SU-DHL-6 (cell line): ENCODE measurements around the gene CWC25.
"Not testable (repeated sequence)": the region's sequence is repeated elsewhere in the genome, so short reads cannot be mapped to it uniquely, and the experiment has no call there.

ENCODE experiments used
- H2AFZ ChIP-seq: fragments of 200-600 bp; sonication (generic); 2 replicates; pipeline ENCODE4 v1.6.1; 2014; ENCODE audit warnings: low read depth, mild to moderate bottlenecking, moderate library complexity, mixed read lengths, antibody characterized with exemption, low read length; ENCODE audit not compliant: severe bottlenecking
- H3F3A ChIP-seq: fragments of 200-600 bp; shearing (Covaris generic); 2 replicates; pipeline ENCODE4 v1.6.0; 2016; ENCODE audit warnings: antibody characterized with exemption, mild to moderate bottlenecking; ENCODE audit not compliant: insufficient read depth
- H3K27ac ChIP-seq: fragments of 200-600 bp; sonication (generic); 2 replicates; pipeline ENCODE4 v1.5.1; 2016; ENCODE audit warnings: low read depth, mild to moderate bottlenecking, low read length, moderate library complexity, mixed read lengths
- H3K27me3 ChIP-seq: fragments of 200-600 bp; sonication (generic), shearing (Covaris generic); 2 replicates; pipeline ENCODE4 v1.6.0; 2014; ENCODE audit warnings: mild to moderate bottlenecking, low read length
- H3K36me3 ChIP-seq: fragments of 200-600 bp; sonication (generic); 2 replicates; pipeline ENCODE4 v1.6.1; 2014; ENCODE audit warnings: mild to moderate bottlenecking, low read length, mixed read lengths
- H3K4me2 ChIP-seq: fragments of 300-600, 200-600 bp; shearing (Covaris generic), sonication (generic); 2 replicates; pipeline ENCODE4 v1.6.0; 2014; ENCODE audit warnings: low read length, low read depth, mild to moderate bottlenecking; ENCODE audit not compliant: poor library complexity, severe bottlenecking
- H3K4me3 ChIP-seq: fragments of 200-600 bp; sonication (generic); 2 replicates; pipeline ENCODE4 v1.5.1; 2014; ENCODE audit warnings: antibody characterized with exemption, low read length, mild to moderate bottlenecking, mixed read lengths; ENCODE audit not compliant: insufficient read depth, poor library complexity, severe bottlenecking
- H3K79me2 ChIP-seq: fragments of 200-600 bp; sonication (generic); 2 replicates; pipeline ENCODE4 v1.6.1; 2014; ENCODE audit warnings: mild to moderate bottlenecking, low read length, moderate library complexity; ENCODE audit not compliant: insufficient read depth
- H3K9ac ChIP-seq: fragments of 200-600 bp; sonication (generic); 2 replicates; pipeline ENCODE4 v1.7.0; 2014; ENCODE audit warnings: mild to moderate bottlenecking, low read length
- H3K9me2 ChIP-seq: fragments of 200-600 bp; sonication (generic); replicated peaks from 2 replicates; pipeline ENCODE4 v1.6.1; 2014; ENCODE audit warnings: low read length; ENCODE audit not compliant: insufficient read depth
- H3K9me3 ChIP-seq: fragments of 200-600 bp; sonication (generic); 2 replicates; pipeline ENCODE4 v1.6.1; 2014; ENCODE audit warnings: low read length, mixed read lengths; ENCODE audit not compliant: insufficient read depth
- H4K20me1 ChIP-seq: fragments of 200-600 bp; sonication (generic); 2 replicates; pipeline ENCODE4 v1.6.1; 2014; ENCODE audit warnings: low read depth, mild to moderate bottlenecking, antibody characterized with exemption, low read length, moderate library complexity, mixed read lengths
- CTCF ChIP-seq: fragments of 200-600 bp; sonication (generic); IDR thresholded peaks from one replicate; pipeline ENCODE4 v1.5.1; 2017; ENCODE audit warnings: antibody characterized with exemption, mild to moderate bottlenecking, low read length, moderate library complexity; ENCODE audit not compliant: insufficient read depth, poor library complexity, severe bottlenecking
- EZH2phosphoT487 ChIP-seq: fragments of 200-600 bp; sonication (generic), shearing (Covaris generic); conservative IDR thresholded peaks from 2 replicates; pipeline ENCODE4 v1.6.1; 2018; ENCODE audit warnings: mild to moderate bottlenecking, antibody characterized with exemption, low read length, moderate library complexity, mixed read lengths

CWC25 gene

GRCh38 chr17:38791162-38791561 is 34.0 kb downstream of the CWC25 start:
- no peak overlapping the region for H2AFZ ChIP-seq
- no peaks in the 10 kb centered on the region for H3K9me2 ChIP-seq
- H3K9ac ChIP-seq = no peak overlapping the region
- H4K20me1 ChIP-seq = no peaks in the 10 kb centered on the region
- no peaks in the 10 kb centered on the region for H3K9me3 ChIP-seq
- peaks cover 20% of the 10 kb centered on the region; the same call in 1 of the 2 replicates for H3K79me2 ChIP-seq
- no peak overlapping the region for H3K27ac ChIP-seq
- no peaks in the 10 kb centered on the region for H3F3A ChIP-seq
- H3K36me3 ChIP-seq = no peaks in the 10 kb centered on the region
- TF ChIP-seq CTCF (no peak), EZH2phosphoT487 (no peak)
- H3K4me2 ChIP-seq = no peak overlapping the region
- no peak overlapping the region for H3K4me3 ChIP-seq
- H3K27me3 ChIP-seq = no peaks in the 10 kb centered on the region

GRCh38 chr17:38790148-38790707 is 34.9 kb downstream of the CWC25 start:
- not testable (repeated sequence) for H3K27me3 ChIP-seq, H3K36me3 ChIP-seq, H4K20me1 ChIP-seq, H3F3A ChIP-seq, H3K9ac ChIP-seq, H2AFZ ChIP-seq, H3K9me2 ChIP-seq, H3K4me3 ChIP-seq, H3K9me3 ChIP-seq, H3K4me2 ChIP-seq, H3K27ac ChIP-seq
- H3K79me2 ChIP-seq = peaks cover 12% of the 10 kb centered on the region; the same call in 1 of the 2 replicates

GRCh38 chr17:38789185-38789584 is 35.9 kb downstream of the CWC25 start:
- no peaks in the 10 kb centered on the region for H3K27me3 ChIP-seq
- no peak for TF ChIP-seq EZH2phosphoT487
- H3K4me2 ChIP-seq = no peak overlapping the region
- H3K36me3 ChIP-seq = no peaks in the 10 kb centered on the region
- H3F3A ChIP-seq = no peaks in the 10 kb centered on the region
- no peaks in the 10 kb centered on the region for H3K9me2 ChIP-seq
- H3K79me2 ChIP-seq = 0 out of 2 replicates have a peak, but pooled peaks cover 8% of the 10 kb centered on the region
- H4K20me1 ChIP-seq = no peaks in the 10 kb centered on the region
- no peaks in the 10 kb centered on the region for H3K9me3 ChIP-seq
- H3K4me3 ChIP-seq = no peak overlapping the region
- no peak overlapping the region for H2AFZ ChIP-seq
- H3K9ac ChIP-seq = no peak overlapping the region
- H3K27ac ChIP-seq = no peak overlapping the region

- H3K27me3 ChIP-seq, H3F3A ChIP-seq, H3K9ac ChIP-seq, H3K9me3 ChIP-seq, H3K9me2 ChIP-seq, H3K4me3 ChIP-seq, H2AFZ ChIP-seq, H4K20me1 ChIP-seq, H3K4me2 ChIP-seq, H3K27ac ChIP-seq, H3K79me2 ChIP-seq, H3K36me3 ChIP-seq: not testable (repeated sequence)
Observed at GRCh38 chr17:38787999-38788398, 37.1 kb downstream of the CWC25 start.

GRCh38 chr17:38786372-38786771 is 38.7 kb downstream of the CWC25 start:
- no peak overlapping the region for H3K27ac ChIP-seq
- H3K9me2 ChIP-seq = no peaks in the 10 kb centered on the region
- no peaks in the 10 kb centered on the region for H3K9me3 ChIP-seq
- TF ChIP-seq CTCF (no peak), EZH2phosphoT487 (no peak)
- H2AFZ ChIP-seq = no peak overlapping the region
- H3F3A ChIP-seq = no peaks in the 10 kb centered on the region
- no peak overlapping the region for H3K4me3 ChIP-seq
- H3K9ac ChIP-seq = no peak overlapping the region
- H4K20me1 ChIP-seq = no peaks in the 10 kb centered on the region
- no peak overlapping the region for H3K4me2 ChIP-seq
- no peaks in the 10 kb centered on the region for H3K36me3 ChIP-seq
- H3K79me2 ChIP-seq = no peaks in the 10 kb centered on the region
- no peaks in the 10 kb centered on the region for H3K27me3 ChIP-seq
